HG03135 (cell line): ENCODE data around the gene CEP128.
A peak's percentile ranks its signal among the peaks of the same experiment; 100 is the strongest.

ENCODE experiments used
- ATAC-seq: cut with Tn5 transposase; IDR thresholded peaks from one replicate; pipeline ENCODE4 v1.9.1; 2021; ENCODE audit warnings: mild to moderate bottlenecking, moderate library complexity; ENCODE audit not compliant: unreplicated experiment

The CEP128 gene

GRCh38 chr14:80624581-80624980 is 317.0 kb downstream of the CEP128 start:
- ATAC-seq = no peak

GRCh38 chr14:80621701-80622100 is 319.8 kb downstream of the CEP128 start:
- ATAC-seq = peak; percentile 57

GRCh38 chr14:80620434-80620833 is 321.1 kb downstream of the CEP128 start:
- ATAC-seq = no peak

- ATAC-seq = no peak
Observed at GRCh38 chr14:80618751-80619329, 322.7 kb downstream of the CEP128 start.

- peak; percentile 75 for ATAC-seq
Observed at GRCh38 chr14:80615831-80616230, 325.7 kb downstream of the CEP128 start.

- no peak for ATAC-seq
Observed at GRCh38 chr14:80609055-80609454, 332.5 kb downstream of the CEP128 start.

- ATAC-seq = no peak
Observed at GRCh38 chr14:80608563-80608962, 333.0 kb downstream of the CEP128 start.

GRCh38 chr14:80607430-80608190 is 333.9 kb downstream of the CEP128 start:
- ATAC-seq = no peak

- no peak for ATAC-seq
Observed at GRCh38 chr14:80606347-80606772, 335.2 kb downstream of the CEP128 start.

- ATAC-seq = no peak
Observed at GRCh38 chr14:80605536-80605935, 336.0 kb downstream of the CEP128 start.

- ATAC-seq = no peak
Observed at GRCh38 chr14:80602946-80603345, 338.6 kb downstream of the CEP128 start.

- peak; percentile 96 for ATAC-seq
Observed at GRCh38 chr14:80587096-80587724, 354.3 kb downstream of the CEP128 start.

- no peak for ATAC-seq
Observed at GRCh38 chr14:80586131-80586530, 355.4 kb downstream of the CEP128 start.

GRCh38 chr14:80585506-80585835 is 356.1 kb downstream of the CEP128 start:
- no peak for ATAC-seq

GRCh38 chr14:80584744-80585505 is 356.6 kb downstream of the CEP128 start:
- no peak for ATAC-seq

GRCh38 chr14:80577599-80577998 is 363.9 kb downstream of the CEP128 start:
- no peak for ATAC-seq

- no peak for ATAC-seq
Observed at GRCh38 chr14:80576401-80576800, 365.1 kb downstream of the CEP128 start.

- ATAC-seq = no peak
Observed at GRCh38 chr14:80575763-80576162, 365.8 kb downstream of the CEP128 start.

GRCh38 chr14:80572666-80573065 is 368.9 kb downstream of the CEP128 start:
- ATAC-seq = no peak

GRCh38 chr14:80570930-80571298 is 370.6 kb downstream of the CEP128 start:
- ATAC-seq = no peak

GRCh38 chr14:80567905-80568536 is 373.5 kb downstream of the CEP128 start:
- ATAC-seq = no peak
